ENCODE results near the gene OLFM4.

DNA sequence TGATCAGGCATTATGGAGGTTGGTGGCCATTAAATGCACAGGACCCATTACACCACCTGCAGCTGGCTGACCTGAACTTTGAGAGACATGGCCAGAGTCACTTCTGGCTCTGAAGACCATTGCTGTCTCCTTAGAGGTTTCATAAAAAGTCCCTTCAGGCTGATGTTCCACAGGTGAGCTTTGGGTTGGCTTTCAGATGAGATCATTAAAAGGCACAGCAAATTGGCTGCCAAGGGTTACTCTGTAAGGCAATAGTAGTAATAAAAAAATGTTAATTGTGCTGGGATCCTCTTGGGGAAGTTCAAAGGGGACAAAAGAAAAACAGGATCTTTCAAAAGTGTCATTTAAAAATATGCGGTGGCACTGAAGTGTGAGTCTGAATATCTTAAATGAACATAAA is 4.2 kb downstream of the OLFM4 start:
- TF ChIP-seq, protein P1, sequence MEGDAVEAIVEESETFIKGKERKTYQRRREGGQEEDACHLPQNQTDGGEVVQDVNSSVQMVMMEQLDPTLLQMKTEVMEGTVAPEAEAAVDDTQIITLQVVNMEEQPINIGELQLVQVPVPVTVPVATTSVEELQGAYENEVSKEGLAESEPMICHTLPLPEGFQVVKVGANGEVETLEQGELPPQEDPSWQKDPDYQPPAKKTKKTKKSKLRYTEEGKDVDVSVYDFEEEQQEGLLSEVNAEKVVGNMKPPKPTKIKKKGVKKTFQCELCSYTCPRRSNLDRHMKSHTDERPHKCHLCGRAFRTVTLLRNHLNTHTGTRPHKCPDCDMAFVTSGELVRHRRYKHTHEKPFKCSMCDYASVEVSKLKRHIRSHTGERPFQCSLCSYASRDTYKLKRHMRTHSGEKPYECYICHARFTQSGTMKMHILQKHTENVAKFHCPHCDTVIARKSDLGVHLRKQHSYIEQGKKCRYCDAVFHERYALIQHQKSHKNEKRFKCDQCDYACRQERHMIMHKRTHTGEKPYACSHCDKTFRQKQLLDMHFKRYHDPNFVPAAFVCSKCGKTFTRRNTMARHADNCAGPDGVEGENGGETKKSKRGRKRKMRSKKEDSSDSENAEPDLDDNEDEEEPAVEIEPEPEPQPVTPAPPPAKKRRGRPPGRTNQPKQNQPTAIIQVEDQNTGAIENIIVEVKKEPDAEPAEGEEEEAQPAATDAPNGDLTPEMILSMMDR (IDR thresholded peaks at IDR 0.05), result no peak
- TF ChIP-seq POLR2A (IDR thresholded peaks at IDR 0.05), result no peak
